Right ventricle myocardium inferior (tissue), 1 donor: ENCODE results near the gene WDR33. TPM values are rescaled to one million over a fixed set of nuclear protein-coding genes. Genes with fewer than 3 reads are reported as not detected.

Experiments
- ATAC-seq: fragments of 200-7000 bp; cut with Tn5 transposase; one replicate; pipeline ENCODE4 v1.9.1; 2020; ENCODE audit warnings: mild to moderate bottlenecking, moderate library complexity
- DNase-seq: peaks from one replicate; pipeline ENCODE4 v3.0.0; 2021; ENCODE audit errors: missing footprints
- intact Hi-C: fragments of 100-400 bp; cut with DNase I; formaldehyde crosslinking; loops from one replicate; pipeline ENCODE4 v1.11.0; 2022
- total RNA-seq: library from RNA; stranded (reverse); fragmentation: NEBNext Ultra II Directional; extraction: Animal tissue kit (Norgen Biotek cat#: 25700); gene quantifications from one replicate; pipeline ENCODE4 v1.2.1, GENCODE V29; 2021
- donor health status: DM: no; HTN: yes; CAD: no; lungs with severe emphysema.

The WDR33 gene
- total RNA-seq, 1 donor from 2014 or later: 42.7 TPM

- DNase-seq: peak; percentile 74
These were observed 155.5 kb downstream of the WDR33 start for GRCh38 chr2:127655209-127656073.

DNA sequence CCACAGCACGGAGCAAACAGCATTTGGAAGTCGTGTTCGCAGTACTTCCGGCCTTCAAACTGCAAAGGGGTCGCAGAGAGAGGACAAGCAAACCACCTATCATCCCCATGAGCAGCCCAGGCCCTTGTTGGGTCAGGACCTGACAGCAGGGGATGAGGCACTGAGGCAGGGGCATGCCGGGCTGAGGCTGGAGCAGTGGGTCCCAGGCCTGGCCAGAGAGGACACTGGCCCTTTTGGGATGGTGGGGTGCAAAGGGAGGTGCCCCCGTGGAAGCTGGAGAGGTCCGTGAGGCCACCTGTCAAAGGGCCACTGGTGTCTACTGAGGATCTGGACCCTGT lies 156.2 kb downstream of the WDR33 start:
- intact Hi-C loops: no loop called here
- DNase-seq: no peak
- no peak for ATAC-seq

More at GRCh38 chr2:127655209-127656073, 155.5 kb downstream of the WDR33 start:
- peak; percentile 43 for ATAC-seq
- intact Hi-C loops: no loop called here

DNA sequence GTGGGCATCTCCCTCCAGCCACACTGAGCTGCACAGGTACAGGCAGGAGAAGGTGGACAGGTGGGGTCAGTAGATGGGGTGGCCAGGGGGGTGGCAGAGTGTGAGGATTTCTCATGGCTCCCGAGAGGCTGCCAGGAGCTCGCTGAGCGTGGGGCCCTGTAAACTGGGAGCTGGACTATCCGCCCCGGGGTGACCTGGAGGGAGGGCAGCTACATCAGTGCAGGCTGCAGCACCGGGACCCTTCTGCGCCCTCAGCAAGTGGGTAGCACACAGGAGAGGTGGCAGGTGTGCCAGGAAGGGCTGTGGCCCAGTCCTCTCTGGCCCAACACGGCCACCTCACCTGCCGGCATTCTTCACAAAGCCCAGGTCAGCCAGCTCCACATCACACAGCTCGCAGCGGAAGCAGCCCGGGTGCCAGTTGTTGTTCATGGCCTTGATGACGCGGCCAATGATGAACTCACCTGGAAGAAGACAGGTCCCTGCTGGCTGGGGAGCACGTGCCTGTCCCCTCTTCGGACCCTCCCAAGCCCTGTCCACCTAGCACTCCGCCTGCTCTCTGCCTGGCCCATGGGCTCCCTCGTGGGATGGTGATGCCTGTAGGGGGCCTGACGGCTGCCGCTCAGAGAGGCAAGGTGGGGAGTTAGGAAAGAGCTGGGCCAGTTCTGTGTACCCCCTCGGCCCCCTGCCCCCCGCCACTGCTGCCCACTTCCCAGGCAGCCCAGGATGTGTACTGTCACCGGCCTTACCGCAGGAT lies 156.7 kb downstream of the WDR33 start:
- no peak for ATAC-seq
- peak; percentile 55 for DNase-seq
- intact Hi-C loops: no loop called here

DNA sequence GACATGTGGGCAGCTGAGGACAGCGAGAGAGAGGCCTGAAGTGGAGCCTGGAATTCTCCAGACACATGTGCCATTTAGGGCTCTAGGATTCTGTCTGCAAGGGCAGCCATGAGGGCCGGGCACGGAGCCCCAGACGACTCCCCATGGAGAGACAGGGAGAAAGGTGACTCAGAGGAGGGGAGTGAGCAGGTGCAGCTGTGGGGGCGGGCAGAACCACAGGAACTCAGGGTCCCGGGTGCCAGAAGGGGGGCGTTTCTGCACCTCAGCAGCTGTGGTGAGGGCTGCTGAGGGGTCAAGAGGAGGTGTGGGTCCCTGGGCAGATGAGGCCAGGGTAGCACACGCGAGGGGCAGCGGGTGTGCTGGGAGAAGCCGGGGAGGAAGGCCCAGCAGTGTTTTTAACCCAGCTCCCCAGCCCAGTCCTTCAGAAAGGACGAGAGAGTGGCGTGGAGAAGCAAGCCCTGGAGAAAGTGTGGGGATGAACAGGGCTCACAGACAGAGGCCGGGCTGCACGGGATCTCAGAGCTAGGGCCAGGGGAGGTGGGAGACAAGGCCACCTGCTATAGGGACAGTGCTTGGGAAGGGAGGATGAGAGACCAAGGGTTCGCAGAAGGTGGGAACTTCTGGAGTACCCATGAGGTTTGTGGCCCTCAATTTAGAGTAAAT lies 157.4 kb downstream of the WDR33 start:
- DNase-seq (peak; percentile 60), ATAC-seq (no peak)
- intact Hi-C loops: no loop called here

- DNase-seq (peak; percentile 47), ATAC-seq (no peak)
- intact Hi-C loops: no loop called here
These were observed 158.1 kb downstream of the WDR33 start for GRCh38 chr2:127652786-127653357.

DNA sequence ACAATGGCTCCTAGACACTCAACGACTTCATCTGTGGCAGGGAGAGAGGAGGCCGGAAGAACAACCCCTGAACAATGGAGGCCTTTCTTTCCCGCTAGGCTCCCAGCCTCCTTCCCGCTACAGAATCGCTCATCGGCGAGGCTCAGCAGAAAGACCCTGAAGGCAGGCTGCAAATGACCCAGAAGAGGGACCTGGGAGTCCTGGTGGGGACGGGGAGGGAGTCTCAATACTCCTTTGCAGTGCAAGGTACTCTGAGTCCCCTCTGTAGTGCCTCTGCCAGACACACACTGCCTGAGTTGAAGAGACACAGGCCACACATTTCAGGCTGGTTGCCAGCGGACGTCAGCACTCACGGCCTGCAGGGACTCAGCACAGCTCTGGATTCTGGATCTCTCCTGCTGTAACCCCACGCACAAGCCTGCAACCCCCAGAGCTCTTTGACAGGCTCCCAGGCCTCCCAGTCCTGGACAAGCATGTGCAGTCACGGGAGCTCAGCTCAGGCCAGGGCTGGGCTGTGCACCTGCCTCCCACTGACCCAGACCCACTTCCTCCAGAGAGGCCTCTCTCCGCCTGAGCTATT lies 158.9 kb downstream of the WDR33 start:
- DNase-seq: peak; percentile 95
- intact Hi-C loops: no loop called here
- peak; percentile 88 for ATAC-seq

DNA sequence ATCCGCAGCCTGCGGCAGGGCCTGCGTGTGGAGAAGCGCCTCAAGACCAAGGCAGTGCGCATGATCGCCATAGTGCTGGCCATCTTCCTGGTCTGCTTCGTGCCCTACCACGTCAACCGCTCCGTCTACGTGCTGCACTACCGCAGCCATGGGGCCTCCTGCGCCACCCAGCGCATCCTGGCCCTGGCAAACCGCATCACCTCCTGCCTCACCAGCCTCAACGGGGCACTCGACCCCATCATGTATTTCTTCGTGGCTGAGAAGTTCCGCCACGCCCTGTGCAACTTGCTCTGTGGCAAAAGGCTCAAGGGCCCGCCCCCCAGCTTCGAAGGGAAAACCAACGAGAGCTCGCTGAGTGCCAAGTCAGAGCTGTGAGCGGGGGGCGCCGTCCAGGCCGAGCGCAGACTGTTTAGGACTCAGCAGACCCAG lies 159.6 kb downstream of the WDR33 start:
- intact Hi-C loops: no loop called here
- ATAC-seq (no peak), DNase-seq (peak; percentile 53)

Other genes with a start within 250 kb of the WDR33 start
- 0.16 TPM for gene GPR17, start 165.0 kb downstream of the WDR33 start, total RNA-seq
- gene LIMS2, start 135.6 kb downstream of the WDR33 start, total RNA-seq: 260 TPM
- 3.1 TPM for gene SFT2D3, start 109.7 kb downstream of the WDR33 start, total RNA-seq
- 23.8 TPM for gene POLR2D, start 47.0 kb upstream of the WDR33 start, total RNA-seq
- 10.5 TPM for gene AMMECR1L, start 74.8 kb upstream of the WDR33 start, total RNA-seq
- gene SAP130, start 216.9 kb upstream of the WDR33 start, total RNA-seq: 13.9 TPM